ENCODE results near the gene COL4A6. TPM values are rescaled to one million over a fixed set of nuclear protein-coding genes. Genes with fewer than 3 reads are reported as not detected.

Gene COL4A6
- total RNA-seq, 2 experiments from 2014 or later = not detected

GRCh38 chrX:108298165-108298602 lies 140.0 kb downstream of the COL4A6 start:
- no peaks in the 10 kb centered on the region for H3K9me2 ChIP-seq (ENCODE audit: insufficient read depth, low read length)
- no peaks in the 10 kb centered on the region for H3K36me3 ChIP-seq (ENCODE audit: insufficient read depth, low read length)
- no peak overlapping the region for H3K27ac ChIP-seq (ENCODE audit: low read depth, low read length, poor library complexity, severe bottlenecking)
- H3K9me3 ChIP-seq (ENCODE audit: low read length) = no peaks in the 10 kb centered on the region
- intact Hi-C loops (cut with micrococcal nuclease; ENCODE audit: unreplicated experiment) = no loop called here
- no peak for TF ChIP-seq EZH2phosphoT487 (IDR thresholded peaks at IDR 0.05; ENCODE audit: borderline replicate concordance, low read depth, low read length)
- no peak for TF ChIP-seq CTCF (conservative IDR thresholded peaks at IDR 0.05; ENCODE audit: low read length)
- BruUV-seq (replicated peaks) = no TSS peak
- H3K79me2 ChIP-seq (ENCODE audit: insufficient read depth, low read depth, low read length) = no peaks in the 10 kb centered on the region
- H2AFZ ChIP-seq (ENCODE audit: low read length) = no peak overlapping the region
- POLR2A ChIA-PET = no interaction called here
- H3K4me3 ChIP-seq (ENCODE audit: low read depth, low read length, poor library complexity, severe bottlenecking) = no peak overlapping the region
- H4K20me1 ChIP-seq (ENCODE audit: insufficient read depth, low read length) = no peaks in the 10 kb centered on the region
- H3K4me2 ChIP-seq (ENCODE audit: low read length) = no peak overlapping the region
- no peaks in the 10 kb centered on the region for H3K4me1 ChIP-seq (ENCODE audit: insufficient read depth, low read length, poor library complexity, severe bottlenecking)
- DNase-seq (ENCODE audit: low spot score) = no peak
- CTCF ChIA-PET (ENCODE audit: unreplicated experiment) = no interaction called here

- Histone ChIP-seq H3K4me3 (ENCODE audit: low read depth, low read length, poor library complexity, severe bottlenecking) (no peak overlapping the region), H3K79me2 (ENCODE audit: insufficient read depth, low read depth, low read length) (no peaks in the 10 kb centered on the region), H3K9me2 (ENCODE audit: insufficient read depth, low read length) (no peaks in the 10 kb centered on the region), H3K27ac (ENCODE audit: low read depth, low read length, poor library complexity, severe bottlenecking) (no peak overlapping the region), H4K20me1 (ENCODE audit: insufficient read depth, low read length) (no peaks in the 10 kb centered on the region), H2AFZ (ENCODE audit: low read length) (no peak overlapping the region), H3K36me3 (ENCODE audit: insufficient read depth, low read length) (no peaks in the 10 kb centered on the region), H3K9me3 (ENCODE audit: low read length) (no peaks in the 10 kb centered on the region), H3K4me2 (ENCODE audit: low read length) (no peak overlapping the region), H3K4me1 (ENCODE audit: insufficient read depth, low read length, poor library complexity, severe bottlenecking) (no peaks in the 10 kb centered on the region)
- intact Hi-C loops (cut with micrococcal nuclease; ENCODE audit: unreplicated experiment) = no loop called here
- no peak for TF ChIP-seq CTCF (conservative IDR thresholded peaks at IDR 0.05; ENCODE audit: low read length)
- no peak for TF ChIP-seq EZH2phosphoT487 (IDR thresholded peaks at IDR 0.05; ENCODE audit: borderline replicate concordance, low read depth, low read length)
- BruUV-seq (replicated peaks) = no TSS peak
- CTCF ChIA-PET (ENCODE audit: unreplicated experiment) = no interaction called here
- POLR2A ChIA-PET = no interaction called here
- no peak for DNase-seq (ENCODE audit: low spot score)
Measured at GRCh38 chrX:108297290-108297689, 140.9 kb downstream of the COL4A6 start.

- CTCF ChIA-PET (ENCODE audit: unreplicated experiment) = no interaction called here
- Histone ChIP-seq H3K4me1 (ENCODE audit: insufficient read depth, low read length, poor library complexity, severe bottlenecking) (no peaks in the 10 kb centered on the region), H3K36me3 (ENCODE audit: insufficient read depth, low read length) (no peaks in the 10 kb centered on the region), H4K20me1 (ENCODE audit: insufficient read depth, low read length) (no peaks in the 10 kb centered on the region), H3K79me2 (ENCODE audit: insufficient read depth, low read depth, low read length) (no peaks in the 10 kb centered on the region), H3K9me3 (ENCODE audit: low read length) (no peaks in the 10 kb centered on the region), H2AFZ (ENCODE audit: low read length) (no peak overlapping the region), H3K27ac (ENCODE audit: low read depth, low read length, poor library complexity, severe bottlenecking) (no peak overlapping the region), H3K4me3 (ENCODE audit: low read depth, low read length, poor library complexity, severe bottlenecking) (no peak overlapping the region), H3K9me2 (ENCODE audit: insufficient read depth, low read length) (no peaks in the 10 kb centered on the region), H3K4me2 (ENCODE audit: low read length) (no peak overlapping the region)
- no TSS peak for BruUV-seq (replicated peaks)
- POLR2A ChIA-PET = interaction anchor here (0.8 kb wide), 1 partner anchor 365 kb away, joined by 4 read pairs; no protein-coding TSS in a partner anchor
- DNase-seq (ENCODE audit: low spot score) = no peak
- intact Hi-C loops (cut with micrococcal nuclease; ENCODE audit: unreplicated experiment) = no loop called here
- no peak for TF ChIP-seq EZH2phosphoT487 (IDR thresholded peaks at IDR 0.05; ENCODE audit: borderline replicate concordance, low read depth, low read length)
- TF ChIP-seq CTCF (conservative IDR thresholded peaks at IDR 0.05; ENCODE audit: low read length) = no peak
Measured at GRCh38 chrX:108292053-108292452, 146.2 kb downstream of the COL4A6 start.

Measured in OCI-LY7 (cell line).